HepG2 (cell line): ENCODE data around the gene HILPDA. TPM values are rescaled to one million over a fixed set of nuclear protein-coding genes. Genes with fewer than 3 reads are reported as not detected.

ENCODE experiments used
- ARHGAP35 ChIP-seq: sonication (generic); formaldehyde crosslinking; IDR thresholded peaks from 2 replicates; pipeline ENCODE4 v1.9.0; 2022; ENCODE audit warnings: mild to moderate bottlenecking, inconsistent platforms, moderate library complexity, missing genetic modification reagents, borderline replicate concordance
- ATF3 ChIP-seq: sonication (generic); formaldehyde crosslinking; IDR thresholded peaks from 2 replicates; pipeline ENCODE4 v1.4.0; 2020; ENCODE audit warnings: missing genetic modification reagents
- CBX1 ChIP-seq: IDR thresholded peaks from one replicate; pipeline ENCODE4 v1.6.1; 2016; ENCODE audit warnings: antibody characterized with exemption, low read depth
- CENPT ChIP-seq: sonication (generic); formaldehyde crosslinking; IDR thresholded peaks from 2 replicates; pipeline ENCODE4 v1.8.0; 2022; ENCODE audit warnings: low read depth, mild to moderate bottlenecking, moderate library complexity, missing genetic modification reagents
- HNRNPL ChIP-seq: fragments of 200-400 bp; formaldehyde crosslinking; IDR thresholded peaks from 2 replicates; pipeline ENCODE4 v1.6.1; 2017; ENCODE audit warnings: mild to moderate bottlenecking, low read depth, low read length
- MYPOP ChIP-seq: sonication (generic); formaldehyde crosslinking; IDR thresholded peaks from 2 replicates; pipeline ENCODE4 v1.8.1; 2023; ENCODE audit warnings: mild to moderate bottlenecking, moderate library complexity, missing genetic modification reagents
- NCOA2 ChIP-seq: sonication (generic); formaldehyde crosslinking; IDR thresholded peaks from 2 replicates; pipeline ENCODE4 v1.8.0; 2022; ENCODE audit warnings: inconsistent platforms
- PAX8 ChIP-seq: sonication (generic); formaldehyde crosslinking; IDR thresholded peaks from 2 replicates; pipeline ENCODE4 v1.8.0; 2022; ENCODE audit warnings: mild to moderate bottlenecking, missing genetic modification reagents, borderline replicate concordance
- PHF8 ChIP-seq: sonication (generic); formaldehyde crosslinking; IDR thresholded peaks from 2 replicates; pipeline ENCODE4 v1.5.0; 2020; ENCODE audit warnings: missing genetic modification reagents
- RERE ChIP-seq: IDR thresholded peaks from 2 replicates; pipeline ENCODE4 v1.6.1; 2016; ENCODE audit warnings: low read depth, missing genetic modification reagents, missing compliant biosample characterization
- SNAPC5 ChIP-seq: sonication (generic); formaldehyde crosslinking; IDR thresholded peaks from 2 replicates; pipeline ENCODE4 v1.8.1; 2023; ENCODE audit warnings: mild to moderate bottlenecking, missing genetic modification reagents, borderline replicate concordance
- TEAD3 ChIP-seq: optimal IDR thresholded peaks from 2 replicates; pipeline ENCODE3; 2016; ENCODE audit warnings: borderline replicate concordance
- TFAP4 ChIP-seq: sonication (generic); IDR thresholded peaks from 2 replicates; pipeline ENCODE4 v1.6.1; 2016; ENCODE audit warnings: low read depth, borderline replicate concordance
- U2AF1 ChIP-seq: fragments of 200-400 bp; formaldehyde crosslinking; optimal IDR thresholded peaks from 2 replicates; pipeline ENCODE3; 2017; ENCODE audit warnings: mild to moderate bottlenecking, low read depth, low read length
- XRCC5 ChIP-seq: fragments of 200-400 bp; formaldehyde crosslinking; optimal IDR thresholded peaks from 2 replicates; pipeline ENCODE3; 2017; ENCODE audit warnings: mild to moderate bottlenecking, low read length
- ZNF501 ChIP-seq: sonication (generic); formaldehyde crosslinking; IDR thresholded peaks from 2 replicates; pipeline ENCODE4 v1.5.1; 2020; ENCODE audit warnings: mild to moderate bottlenecking, moderate library complexity, missing genetic modification reagents
- ZNF577 ChIP-seq: sonication (generic); formaldehyde crosslinking; IDR thresholded peaks from 2 replicates; pipeline ENCODE4 v1.4.0; 2020; ENCODE audit warnings: mild to moderate bottlenecking, low read depth, missing genetic modification reagents, borderline replicate concordance
- ZNF850 ChIP-seq: sonication (generic); formaldehyde crosslinking; conservative IDR thresholded peaks from 2 replicates; pipeline ENCODE4 v1.9.0; 2021; ENCODE audit warnings: mild to moderate bottlenecking, missing genetic modification reagents
- ZNF883 ChIP-seq: sonication (generic); formaldehyde crosslinking; IDR thresholded peaks from 2 replicates; pipeline ENCODE4 v1.5.1; 2020; ENCODE audit warnings: mild to moderate bottlenecking, missing genetic modification reagents; ENCODE audit errors: not compliant biosample characterization
- ZSCAN5A ChIP-seq: sonication (generic); formaldehyde crosslinking; IDR thresholded peaks from 2 replicates; pipeline ENCODE4 v1.8.0; 2022; ENCODE audit warnings: mild to moderate bottlenecking, missing genetic modification reagents, borderline replicate concordance
- polyA plus RNA-seq, 8 experiments: library from polyadenylated mRNA; depleted of rRNA in 3 of 8; stranded (reverse) in 7 of 8; unstranded in 1 of 8; fragments of >200 nt; fragmentation: Illumina TruSeq in 4 of 8; extraction: Trizol in 4 of 8; gene quantifications; 2 replicates each; pipeline versions ENCODE4 v1.2.1 to v1.2.3, GENCODE V29; 2011 to 2016; ENCODE audit warnings: low read depth in 4 of 8, missing spikeins in 1 of 8, mixed read lengths in 1 of 8; ENCODE audit not compliant: insufficient read depth in 1 of 8
- total RNA-seq, 5 experiments: library from RNA; depleted of rRNA; stranded (reverse); fragments of >200 nt; fragmentation: Illumina TruSeq; extraction: Trizol; gene quantifications; 2 replicates each; pipeline ENCODE4 v1.2.3, GENCODE V29; 2016; ENCODE audit warnings: low read depth in 1 of 5

Gene HILPDA
- total and polyA plus RNA-seq, 2 of the 13 experiments (the other 11 are each of a cell fraction or from before 2014, with no cell fraction given): 11.1 to 44.0 TPM

- TF ChIP-seq ATF3 (CRISPR knock-in tag) (peak; percentile 48; the same call in 1 of the 2 replicates), ZNF577 (no peak), NCOA2 (CRISPR knock-in tag) (peak; percentile 20; the same call in 1 of the 2 replicates), TFAP4 (no peak), SNAPC5 (CRISPR knock-in tag) (no peak), U2AF1 (no peak), XRCC5 (no peak), RERE (CRISPR knock-in tag) (no peak), HNRNPL (no peak), ZNF501 (peak; percentile 82), ZSCAN5A (CRISPR knock-in tag) (no peak; the same call in 1 of the 2 replicates), CBX1 (no peak), ZNF850 (CRISPR knock-in tag) (0 out of 2 replicates have a peak, but pooled peaks have one; percentile 76), TEAD3 (CRISPR knock-in tag) (peak; percentile 36), CENPT (CRISPR knock-in tag) (no peak), PAX8 (CRISPR knock-in tag) (no peak), MYPOP (CRISPR knock-in tag) (peak; percentile 90), ZNF883 (CRISPR knock-in tag) (no peak), PHF8 (CRISPR knock-in tag) (peak; percentile 79), ARHGAP35 (CRISPR knock-in tag) (peak; percentile 66)
Observed at GRCh38 chr7:128455543-128456254, at the start of gene HILPDA (continued).
